ENCODE data around the gene JAM2.

- TF ChIP-seq POLR2AphosphoS5 (IDR thresholded peaks at IDR 0.05) (no peak), EZH2 (IDR thresholded peaks at IDR 0.05; ENCODE audit: borderline replicate concordance, insufficient read depth, low read length, poor library complexity, severe bottlenecking) (no peak), CTCF (IDR thresholded peaks at IDR 0.05; ENCODE audit: poor library complexity, severe bottlenecking) (no peak), EP300 (conservative IDR thresholded peaks at IDR 0.05; ENCODE audit: poor library complexity, severe bottlenecking) (no peak), SMC3 (conservative IDR thresholded peaks at IDR 0.05; ENCODE audit: poor library complexity) (no peak)
Observed at GRCh38 chr21:25636727-25637126, 2.3 kb upstream of the JAM2 start.
